K562 (cell line): Measurements from ENCODE around the gene MBP. TPM values are rescaled to one million over a fixed set of nuclear protein-coding genes. Genes with fewer than 3 reads are reported as not detected.

Experiments used
- ATAC-seq: fragments of 200-7000 bp; cut with Tn5 transposase; 3 replicates; pipeline ENCODE4 v1.9.1; 2020; ENCODE audit warnings: moderate library complexity
- BruUV-seq: library from RNA; stranded (reverse); fragments of 400-500 nt; replicated peaks from 2 replicates; lab custom pipeline; 2021; lab: Mats Ljungman, UMichigan
- CTCF ChIA-PET: fragments of 300-600 bp; formaldehyde crosslinking; extraction: SDS; loops from one replicate; lab custom pipeline; 2021; ENCODE audit warnings: low intra/inter-chr PET ratio; lab: Yijun Ruan, JAX
- POLR2A ChIA-PET: fragments of 300-600, 350-650 bp; sonication (Branson Sonifier 250); formaldehyde crosslinking; extraction: SDS; loops from one replicate; lab custom pipeline; 2021; ENCODE audit warnings: antibody characterized with exemption, inconsistent platforms; lab: Yijun Ruan, JAX
- DNase-seq, 4 experiments: peaks; one replicate each; pipeline versions ENCODE4 v3.0.0 to v3.0.0-alpha.2; 2011 to 2018; ENCODE audit warnings: low spot score in 3 of 4, mixed read lengths in 3 of 4; ENCODE audit errors: extremely low read depth in 1 of 4
- FAIRE-seq: peaks from 2 replicates; lab custom pipeline; 2011; peaks lifted over from hg19 to GRCh38; lab: Jason Lieb, UNC
- H2AFZ ChIP-seq: 2 replicates; pipeline ENCODE4 v1.6.0; 2011; ENCODE audit warnings: low read depth, low read length, control low read depth, inconsistent platforms
- H3K27ac ChIP-seq: fragments of 200-600 bp; 3 replicates; pipeline ENCODE4 v1.8.0; 2011; ENCODE audit warnings: low read depth, mild to moderate bottlenecking, control low read depth, inconsistent platforms, low read length, moderate library complexity, mixed read lengths; ENCODE audit errors: extremely low read depth
- H3K27me3 ChIP-seq, 2 experiments: fragments of 300-600 bp in 1 of 2; 2 replicates in 1 of 2; 3 replicates in 1 of 2; pipeline versions ENCODE4 v1.6.0 to v1.8.0; 2011; ENCODE audit warnings: inconsistent platforms in 2 of 2, low read length in 2 of 2, mild to moderate bottlenecking in 1 of 2, mixed read lengths in 1 of 2, moderate library complexity in 1 of 2; ENCODE audit not compliant: control insufficient read depth in 2 of 2, insufficient read depth in 2 of 2
- H3K36me3 ChIP-seq: fragments of 300-600 bp; 3 replicates; pipeline ENCODE4 v1.8.0; 2011; ENCODE audit warnings: mild to moderate bottlenecking, low read length, inconsistent platforms; ENCODE audit not compliant: control insufficient read depth, insufficient read depth
- H3K4me1 ChIP-seq, 2 experiments: fragments of 200-600 bp in 1 of 2; replicated peaks in 1 of 2; 2 replicates in 1 of 2; 3 replicates in 1 of 2; pipeline versions ENCODE4 v1.5.1 to v1.8.0; 2011; ENCODE audit warnings: inconsistent platforms in 2 of 2, low read length in 2 of 2, mild to moderate bottlenecking in 1 of 2, mixed read lengths in 1 of 2, moderate library complexity in 1 of 2; ENCODE audit not compliant: control insufficient read depth in 2 of 2, insufficient read depth in 2 of 2
- H3K4me2 ChIP-seq: 2 replicates; pipeline ENCODE4 v1.6.1; 2011; ENCODE audit warnings: low read length, control low read depth, inconsistent platforms, mixed read lengths; ENCODE audit not compliant: insufficient read depth
- H3K4me3 ChIP-seq: fragments of 200-600 bp; sonication (generic), shearing (Covaris generic); 2 replicates; pipeline ENCODE4 v1.5.1; 2016; ENCODE audit warnings: control low read depth, inconsistent platforms
- H3K79me2 ChIP-seq: fragments of 200-600 bp; 3 replicates; pipeline ENCODE4 v1.8.0; 2011; ENCODE audit warnings: low read length, inconsistent platforms; ENCODE audit not compliant: control insufficient read depth, insufficient read depth
- H3K9ac ChIP-seq, 2 experiments: 2 replicates each; pipeline versions ENCODE4 v1.6.0 to v1.6.1; 2011; ENCODE audit warnings: low read depth in 2 of 2, low read length in 2 of 2, control low read depth in 1 of 2, inconsistent platforms in 1 of 2, mild to moderate bottlenecking in 1 of 2, mixed read lengths in 1 of 2; ENCODE audit not compliant: insufficient read depth in 1 of 2
- H3K9me1 ChIP-seq: one replicate; pipeline ENCODE4 v1.6.0; 2011; ENCODE audit warnings: inconsistent platforms, mild to moderate bottlenecking, low read length, moderate library complexity; ENCODE audit not compliant: control insufficient read depth, insufficient read depth
- H3K9me3 ChIP-seq: replicated peaks from 2 replicates; pipeline ENCODE4 v1.5.1; 2011; ENCODE audit warnings: low read depth, low read length, inconsistent platforms; ENCODE audit not compliant: control insufficient read depth, insufficient read depth
- H4K20me1 ChIP-seq: replicated peaks from 2 replicates; pipeline ENCODE4 v1.6.1; 2011; ENCODE audit warnings: low read length, inconsistent platforms, mixed read lengths; ENCODE audit not compliant: control insufficient read depth, insufficient read depth
- E4F1 ChIP-seq: fragments of 250-450 bp; sonication (Bioruptor Pico); IDR thresholded peaks from 2 replicates; pipeline ENCODE4 v1.5.0; 2021; ENCODE audit warnings: mild to moderate bottlenecking, borderline replicate concordance
- HDAC3 ChIP-seq: fragments of 450-650 bp; IDR thresholded peaks from 2 replicates; pipeline ENCODE4 v1.6.1; 2018; ENCODE audit warnings: borderline replicate concordance, mild to moderate bottlenecking, moderate library complexity; ENCODE audit not compliant: partially characterized antibody
- KAT8 ChIP-seq: fragments of 450-650 bp; IDR thresholded peaks from 2 replicates; pipeline ENCODE4 v1.6.1; 2016; ENCODE audit warnings: low read depth, mild to moderate bottlenecking
- MCM7 ChIP-seq, 2 experiments: fragments of 450-650 bp; IDR thresholded peaks; 2 replicates each; pipeline ENCODE4 v1.6.1; 2016 to 2018
- MTA1 ChIP-seq: fragments of 450-650 bp; IDR thresholded peaks from 2 replicates; pipeline ENCODE4 v1.6.1; 2017; ENCODE audit warnings: borderline replicate concordance
- RNF219 ChIP-seq: fragments of 250-450 bp; sonication (Bioruptor Pico); IDR thresholded peaks from 2 replicates; pipeline ENCODE4 v1.5.0; 2022; ENCODE audit warnings: mild to moderate bottlenecking
- SMARCB1 ChIP-seq: IDR thresholded peaks from 2 replicates; pipeline ENCODE4 v1.6.1; 2011; ENCODE audit warnings: improper control_type of control experiment, low read depth; ENCODE audit not compliant: insufficient read length
- TEAD4 ChIP-seq, 2 experiments: sonication (generic) in 1 of 2; formaldehyde crosslinking in 1 of 2; IDR thresholded peaks; 2 replicates each; pipeline versions ENCODE4 v1.6.1 to v1.8.0; 2012 to 2022; ENCODE audit warnings: borderline replicate concordance in 1 of 2, inconsistent platforms in 1 of 2, low read length in 1 of 2, mild to moderate bottlenecking in 1 of 2, missing genetic modification reagents in 1 of 2
- ZBTB7A ChIP-seq: IDR thresholded peaks from 2 replicates; pipeline ENCODE4 v1.6.1; 2011; ENCODE audit warnings: low read depth, mild to moderate bottlenecking, low read length, moderate library complexity, borderline replicate concordance; ENCODE audit not compliant: control insufficient read depth
- ZMIZ1 ChIP-seq, 2 experiments: fragments of 150-350 bp in 1 of 2; IDR thresholded peaks; 2 replicates each; pipeline ENCODE4 v1.6.1; 2012 to 2016; ENCODE audit warnings: low read depth in 2 of 2, low read length in 2 of 2, mild to moderate bottlenecking in 1 of 2, moderate library complexity in 1 of 2
- ZNF124 ChIP-seq: sonication (generic); formaldehyde crosslinking; IDR thresholded peaks from 2 replicates; pipeline ENCODE4 v1.8.1; 2022; ENCODE audit warnings: missing genetic modification reagents
- WGBS: fragments of 100-300 bp; shearing (Covaris generic); methylation state at CpG from one replicate; pipeline ENCODE4 v1.1.6; 2016; ENCODE audit warnings: low coverage, mixed read lengths; ENCODE audit not compliant: insufficient coverage; ENCODE audit errors: missing lambda C conversion rate; 5-methylcytosine and 5-hydroxymethylcytosine counted together
- in situ Hi-C: fragments of 300-500 bp; cut with MboI; formaldehyde crosslinking; loops from 4 replicates; pipeline ENCODE4 v1.15.0; 2018; ENCODE audit warnings: inconsistent platforms, mixed read lengths
- intact Hi-C: fragments of 100-400 bp; cut with micrococcal nuclease; formaldehyde crosslinking; loops from 2 replicates; pipeline ENCODE4 v1.14.2; 2022
- polyA plus RNA-seq, 8 experiments: library from polyadenylated mRNA; depleted of rRNA in 4 of 8; stranded (reverse) in 5 of 8; unstranded in 3 of 8; fragments of >200 nt; fragmentation: Nextera tagmentation in 2 of 8; fragmentation: Illumina TruSeq in 1 of 8; extraction: Ambion mirVana in 2 of 8; extraction: Trizol in 1 of 8; gene quantifications; 2 replicates each; pipeline versions ENCODE4 v1.2.1 to v1.2.3, GENCODE V29; 2011 to 2014; ENCODE audit warnings: inconsistent platforms in 1 of 8, missing spikeins in 1 of 8
- total RNA-seq, 7 experiments: library from RNA; depleted of rRNA in 6 of 7; stranded (reverse); fragments of >200 nt in 6 of 7; fragmentation: Illumina TruSeq in 2 of 7; extraction: Trizol in 2 of 7; gene quantifications; 2 replicates each; pipeline versions ENCODE4 v1.2.1 to v1.2.3, GENCODE V29; 2011 to 2021; ENCODE audit warnings: low replicate concordance in 1 of 7

The MBP gene
- total and polyA plus RNA-seq, 9 of the 15 experiments (the other 6 are each of a cell fraction or from before 2014, with no cell fraction given) = 0.09 TPM; not detected in 8

GRCh38 chr18:77161383-77161782 lies 28.8 kb upstream of the MBP start (continued):
- TF ChIP-seq ZMIZ1 (IDR thresholded peaks at IDR 0.05; ENCODE audit: low read depth in 2 of 2, low read length in 2 of 2) = no peak
- TF ChIP-seq, all 486 proteins: peak for 0

GRCh38 chr18:77160515-77160914 lies 27.9 kb upstream of the MBP start:
- intact Hi-C loops (no loop called here), in situ Hi-C loops (no loop called here)
- Histone ChIP-seq H3K9me3 (no peaks in the 10 kb centered on the region), H3K36me3 (no peaks in the 10 kb centered on the region), H3K79me2 (no peaks in the 10 kb centered on the region), H3K4me3 (no peak overlapping the region), H3K4me2 (no peak overlapping the region), H3K9me1 (no peaks in the 10 kb centered on the region), H3K9ac (no peak overlapping the region), H3K27me3 (peaks cover 9 to 32% of the 10 kb centered on the region in 2 experiments), H2AFZ (no peak overlapping the region), H4K20me1 (no peaks in the 10 kb centered on the region), H3K4me1 (no peaks in the 10 kb centered on the region), H3K27ac (no peak overlapping the region)
- 0% methylated on average over 8 of the region's 11 CpGs for WGBS
- FAIRE-seq (no peak), DNase-seq (no peak), ATAC-seq (no peak)
- POLR2A ChIA-PET = no interaction called here
- BruUV-seq = no TSS peak
- CTCF ChIA-PET = no interaction called here
- TF ChIP-seq TEAD4 (IDR thresholded peaks at IDR 0.05; ENCODE audit: low read length) = no peak
- no peak for TF ChIP-seq TEAD4 (CRISPR knock-in tag; IDR thresholded peaks at IDR 0.05; ENCODE audit: borderline replicate concordance)
- TF ChIP-seq RNF219 (CRISPR knock-in tag) = no peak
- no peak for TF ChIP-seq HDAC3
- TF ChIP-seq MCM7 (IDR thresholded peaks at IDR 0.05) = no peak
- TF ChIP-seq ZBTB7A = no peak
- no peak for TF ChIP-seq E4F1
- TF ChIP-seq KAT8 = no peak
- no peak for TF ChIP-seq MTA1
- TF ChIP-seq ZNF124 = no peak
- TF ChIP-seq SMARCB1 = no peak
